Muscle of leg (tissue), 11 donors: ENCODE measurements around the gene PATE1. TPM values are rescaled to one million over a fixed set of nuclear protein-coding genes. Genes with fewer than 3 reads are reported as not detected.

Source experiments
- DNase-seq: peaks from one replicate; pipeline ENCODE4 v3.0.0; 2013
- H3K27ac ChIP-seq: one replicate; pipeline ENCODE4 v1.5.1; 2013; ENCODE audit warnings: mild to moderate bottlenecking, low read length, control low read depth
- H3K27me3 ChIP-seq: one replicate; pipeline ENCODE4 v1.6.1; 2013; ENCODE audit warnings: low read length; ENCODE audit not compliant: control insufficient read depth, insufficient read depth
- H3K36me3 ChIP-seq: one replicate; pipeline ENCODE4 v1.6.1; 2013; ENCODE audit warnings: low read length; ENCODE audit not compliant: control insufficient read depth, insufficient read depth
- H3K4me1 ChIP-seq: one replicate; pipeline ENCODE4 v1.6.1; 2013; ENCODE audit warnings: low read length; ENCODE audit not compliant: control insufficient read depth, insufficient read depth
- H3K4me3 ChIP-seq: one replicate; pipeline ENCODE4 v1.5.1; 2013; ENCODE audit warnings: low read length, control low read depth
- H3K9me3 ChIP-seq: replicated peaks from 2 replicates; pipeline ENCODE4 v1.6.1; 2013; ENCODE audit warnings: low read depth, low read length; ENCODE audit not compliant: control insufficient read depth
- WGBS: methylation state at CpG from one replicate; pipeline ENCODE4 v1.1.5; 2013; ENCODE audit warnings: missing lambda C conversion rate; ENCODE audit not compliant: insufficient coverage; 5-methylcytosine and 5-hydroxymethylcytosine counted together
- polyA plus RNA-seq, 8 donors: library from polyadenylated mRNA; unstranded; fragments of 120-200 nt; gene quantifications; one replicate each; pipeline versions ENCODE4 v1.2.1 to v1.2.3, GENCODE V29; 2013; ENCODE audit warnings: inconsistent platforms in 1 of 8, low replicate concordance in 1 of 8; ENCODE audit not compliant: insufficient read length in 8 of 8, insufficient read depth in 1 of 8
- total RNA-seq: library from RNA; stranded (reverse); fragments of 120-200 nt; gene quantifications from one replicate; pipeline ENCODE4 v1.2.4, GENCODE V29; 2013

PATE1 gene
- total and polyA plus RNA-seq, 9 donors, result not detected

- 60% methylated on average over 1 of the region's 2 CpGs for WGBS
- H3K36me3 ChIP-seq, result no peaks in the 10 kb centered on the region
- DNase-seq, result no peak
- no peaks in the 10 kb centered on the region for H3K9me3 ChIP-seq
- H3K4me3 ChIP-seq, result no peak overlapping the region
- H3K27ac ChIP-seq, result no peak overlapping the region
- H3K4me1 ChIP-seq, result no peaks in the 10 kb centered on the region
- H3K27me3 ChIP-seq, result no peaks in the 10 kb centered on the region
Observed at GRCh38 chr11:125784678-125785077, 38.6 kb downstream of the PATE1 start.

GRCh38 chr11:125787827-125788226, 41.7 kb downstream of the PATE1 start, which contains the start of gene PATE3:
PATE3 (plus strand) TSS chr11:125788127; CDS start chr11:125788152, 25 bp downstream.
- 50% methylated on average over 1 of the region's 2 CpGs for WGBS

GRCh38 chr11:125790825-125791224, 44.7 kb downstream of the PATE1 start:
- Histone ChIP-seq H3K9me3 (peaks cover 4% of the 10 kb centered on the region), H3K27me3 (no peaks in the 10 kb centered on the region), H3K4me3 (no peak overlapping the region), H3K27ac (no peak overlapping the region), H3K36me3 (no peaks in the 10 kb centered on the region), H3K4me1 (no peaks in the 10 kb centered on the region)
- 100% methylated on average over 2 of the region's 4 CpGs for WGBS
- DNase-seq, result no peak

More at GRCh38 chr11:125787827-125788226, 41.7 kb downstream of the PATE1 start, which contains the start of gene PATE3:
- Histone ChIP-seq H3K4me3 (no peak within 1 kb of the TSS), H3K9me3 (no peaks in the 10 kb centered on the region), H3K27ac (no peak within 1 kb of the TSS), H3K4me1 (no peaks in the 10 kb centered on the region), H3K27me3 (no peaks in the 10 kb centered on the region), H3K36me3 (no peaks in the 10 kb centered on the region)
- no peak for DNase-seq

- Histone ChIP-seq H3K9me3 (peaks cover 9% of the 10 kb centered on the region), H3K4me3 (no peak overlapping the region), H3K27ac (no peak overlapping the region), H3K36me3 (no peaks in the 10 kb centered on the region), H3K27me3 (no peaks in the 10 kb centered on the region), H3K4me1 (no peaks in the 10 kb centered on the region)
- DNase-seq, result no peak
- WGBS, result 34% methylated on average over 3 of the region's 4 CpGs
Observed at GRCh38 chr11:125797641-125798040, 51.6 kb downstream of the PATE1 start.

Other genes starting within 250 kb of the PATE1 start
- 40.3 TPM for gene EI24, start 176.8 kb upstream of the PATE1 start, total RNA-seq
- 10 to 100 TPM; 51.4 to 83.3 (median 66.8) TPM for gene EI24, start 176.8 kb upstream of the PATE1 start, polyA plus RNA-seq
- gene STT3A, start 153.4 kb upstream of the PATE1 start, total RNA-seq, result 68.9 TPM
- 100 to 1,000 TPM; 109 to 158 (median 115) TPM for gene STT3A, start 153.4 kb upstream of the PATE1 start, polyA plus RNA-seq
- gene CHEK1, start 121.1 kb upstream of the PATE1 start, total RNA-seq, result 9.4 TPM
- 10 to 100 TPM in 3 of 8 donors, 1 to 10 TPM in 5; 7.6 to 16.6 (median 9.7) TPM for gene CHEK1, start 121.1 kb upstream of the PATE1 start, polyA plus RNA-seq
- not detected for gene ACRV1, start 65.4 kb upstream of the PATE1 start, total RNA-seq
- gene ACRV1, start 65.4 kb upstream of the PATE1 start, polyA plus RNA-seq, result under 1 TPM; 0.26 to 0.78 (median 0.37) TPM
- 0.13 TPM for gene PATE2, start 32.5 kb downstream of the PATE1 start, total RNA-seq
- under 1 TPM in 2 of 8 donors, not detected in 6; 0.07 to 0.17 TPM for gene PATE2, start 32.5 kb downstream of the PATE1 start, polyA plus RNA-seq
- gene PATE3, start 41.8 kb downstream of the PATE1 start, total RNA-seq, result not detected
- not detected for gene PATE3, start 41.8 kb downstream of the PATE1 start, polyA plus RNA-seq
- gene PATE4, start 87.0 kb downstream of the PATE1 start, total RNA-seq, result not detected
- under 1 TPM in 3 of 8 donors, not detected in 5; 0.09 to 0.25 (median 0.12) TPM for gene PATE4, start 87.0 kb downstream of the PATE1 start, polyA plus RNA-seq
- gene HYLS1, start 141.4 kb downstream of the PATE1 start, total RNA-seq, result 5.3 TPM
- gene HYLS1, start 141.4 kb downstream of the PATE1 start, polyA plus RNA-seq, result 1 to 10 TPM; 5.0 to 7.4 (median 5.9) TPM
- gene PUS3, start 156.9 kb downstream of the PATE1 start, total RNA-seq, result 11.0 TPM
- 10 to 100 TPM in 6 of 8 donors, 1 to 10 TPM in 2; 9.6 to 12.7 (median 10.9) TPM for gene PUS3, start 156.9 kb downstream of the PATE1 start, polyA plus RNA-seq
- 0.35 TPM for gene DDX25, start 158.2 kb downstream of the PATE1 start, total RNA-seq
- gene DDX25, start 158.2 kb downstream of the PATE1 start, polyA plus RNA-seq, result under 1 TPM; 0.22 to 0.77 (median 0.35) TPM
- 0.27 TPM for gene VSIG10L2, start 199.8 kb downstream of the PATE1 start, total RNA-seq
- gene VSIG10L2, start 199.8 kb downstream of the PATE1 start, polyA plus RNA-seq, result under 1 TPM in 2 of 8 donors, not detected in 6; 0.03 to 0.04 TPM